Bronchial epithelial cell (primary cell): ENCODE data around the gene PCSK1. TPM values are rescaled to one million over a fixed set of nuclear protein-coding genes. Genes with fewer than 3 reads are reported as not detected.
A peak's percentile ranks its signal among the peaks of the same experiment; 100 is the strongest.

Experiments used
- DNase-seq: peaks from one replicate; pipeline ENCODE4 v3.0.0-alpha.2; 2010; ENCODE audit warnings: low read depth
- FAIRE-seq: peaks from 2 replicates; lab custom pipeline; 2011; peaks lifted over from hg19 to GRCh38; lab: Jason Lieb, UNC
- H3K27me3 ChIP-seq: 2 replicates; pipeline ENCODE4 v1.5.1; 2011; ENCODE audit warnings: low read length; ENCODE audit not compliant: control insufficient read depth, insufficient read depth
- H3K36me3 ChIP-seq: 2 replicates; pipeline ENCODE4 v1.5.1; 2011; ENCODE audit warnings: low read length; ENCODE audit not compliant: control insufficient read depth, insufficient read depth
- H3K4me3 ChIP-seq: 2 replicates; pipeline ENCODE4 v1.5.1; 2011; ENCODE audit warnings: mild to moderate bottlenecking, low read depth, low read length, control low read depth
- total RNA-seq: library from RNA; depleted of rRNA; stranded (reverse); fragments of >200 nt; gene quantifications from 2 replicates; pipeline ENCODE4 v1.2.1, GENCODE V29; 2014
- TF ChIP-seq, protein P1 (sequence below): IDR thresholded peaks from 2 replicates; pipeline ENCODE4 v1.5.1; 2011; ENCODE audit warnings: mild to moderate bottlenecking, moderate library complexity, low read length, control low read depth, inconsistent platforms; ENCODE audit not compliant: insufficient read depth, severe bottlenecking

PCSK1 gene
- total RNA-seq, 1 donor from 2014 or later: under 0.01 TPM

DNA sequence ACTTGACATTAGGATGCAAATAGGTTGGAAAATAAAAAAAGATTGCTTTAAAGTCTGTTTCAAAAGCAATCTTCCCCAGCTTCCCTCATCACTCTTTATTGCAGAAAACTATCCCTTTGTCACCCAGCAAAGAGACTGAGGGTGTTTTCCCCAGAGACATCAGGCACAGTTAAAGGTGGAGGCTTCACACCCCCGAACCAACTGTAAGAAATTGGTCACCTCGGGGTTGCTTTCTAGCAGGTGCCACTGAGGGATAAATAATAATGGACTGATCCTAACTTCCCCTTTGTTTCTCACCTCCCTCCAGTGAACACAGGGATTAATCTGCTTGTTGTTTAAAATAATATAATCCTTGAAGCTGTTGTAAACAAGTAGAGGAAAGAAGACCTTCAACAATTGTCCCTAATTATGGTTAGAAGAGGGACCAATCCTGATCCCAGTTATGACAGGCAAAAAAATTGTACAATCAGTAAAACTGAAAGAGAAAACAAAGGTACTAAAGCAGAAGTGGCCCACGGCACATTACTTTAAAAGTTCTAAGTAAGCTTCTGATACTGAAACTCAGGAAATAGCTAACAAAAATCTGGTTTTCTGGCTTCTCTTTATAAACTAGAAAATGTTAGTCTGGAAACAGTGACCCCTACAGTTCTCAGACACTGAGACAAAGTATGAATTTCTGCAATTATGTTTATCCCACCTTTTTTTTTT, 6.6 kb upstream of the PCSK1 start:
- no peak for FAIRE-seq
- Histone ChIP-seq H3K4me3 (no peak overlapping the region), H3K36me3 (no peaks in the 10 kb centered on the region), H3K27me3 (peaks cover 3% of the 10 kb centered on the region)
- TF ChIP-seq, protein P1, sequence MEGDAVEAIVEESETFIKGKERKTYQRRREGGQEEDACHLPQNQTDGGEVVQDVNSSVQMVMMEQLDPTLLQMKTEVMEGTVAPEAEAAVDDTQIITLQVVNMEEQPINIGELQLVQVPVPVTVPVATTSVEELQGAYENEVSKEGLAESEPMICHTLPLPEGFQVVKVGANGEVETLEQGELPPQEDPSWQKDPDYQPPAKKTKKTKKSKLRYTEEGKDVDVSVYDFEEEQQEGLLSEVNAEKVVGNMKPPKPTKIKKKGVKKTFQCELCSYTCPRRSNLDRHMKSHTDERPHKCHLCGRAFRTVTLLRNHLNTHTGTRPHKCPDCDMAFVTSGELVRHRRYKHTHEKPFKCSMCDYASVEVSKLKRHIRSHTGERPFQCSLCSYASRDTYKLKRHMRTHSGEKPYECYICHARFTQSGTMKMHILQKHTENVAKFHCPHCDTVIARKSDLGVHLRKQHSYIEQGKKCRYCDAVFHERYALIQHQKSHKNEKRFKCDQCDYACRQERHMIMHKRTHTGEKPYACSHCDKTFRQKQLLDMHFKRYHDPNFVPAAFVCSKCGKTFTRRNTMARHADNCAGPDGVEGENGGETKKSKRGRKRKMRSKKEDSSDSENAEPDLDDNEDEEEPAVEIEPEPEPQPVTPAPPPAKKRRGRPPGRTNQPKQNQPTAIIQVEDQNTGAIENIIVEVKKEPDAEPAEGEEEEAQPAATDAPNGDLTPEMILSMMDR: no peak
- DNase-seq: no peak

DNA sequence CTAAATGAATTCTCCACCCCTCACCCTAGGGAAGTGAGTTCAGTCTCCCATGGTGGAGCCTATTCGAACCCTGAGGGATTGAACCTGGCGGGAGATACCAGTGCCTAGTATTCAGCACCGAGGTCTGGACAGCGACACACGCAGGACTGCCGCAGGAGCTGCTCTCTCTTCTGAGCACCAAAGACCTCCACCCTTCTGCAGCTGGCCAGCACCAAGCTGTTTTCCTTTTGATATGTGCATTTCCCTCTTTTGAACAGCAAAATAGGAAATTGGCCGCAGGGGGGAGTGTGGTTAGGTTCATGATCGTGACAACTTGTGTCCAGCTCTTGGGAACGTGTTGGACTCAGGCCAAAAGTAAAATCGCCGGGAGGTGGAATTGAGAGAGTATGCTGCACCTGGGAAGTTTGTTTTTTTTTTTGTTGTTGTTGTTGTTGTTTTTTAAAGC, 1.2 kb upstream of the PCSK1 start:
- TF ChIP-seq, protein P1: no peak
- FAIRE-seq (no peak), DNase-seq (peak; percentile 40)
- H3K36me3 ChIP-seq: no peaks in the 10 kb centered on the region
- peaks cover 33% of the 10 kb centered on the region for H3K27me3 ChIP-seq
- H3K4me3 ChIP-seq: no peak overlapping the region

- DNase-seq (no peak), FAIRE-seq (no peak)
- H3K36me3 ChIP-seq: no peaks in the 10 kb centered on the region
- H3K4me3 ChIP-seq: no peak overlapping the region
- TF ChIP-seq, protein P1: no peak
- peaks cover 33% of the 10 kb centered on the region for H3K27me3 ChIP-seq
Measured at GRCh38 chr5:96432216-96433065, 607 bp downstream of the PCSK1 start.

GRCh38 chr5:96431376-96432187, 1.5 kb downstream of the PCSK1 start:
- no peak overlapping the region for H3K4me3 ChIP-seq
- no peak for FAIRE-seq
- peak; percentile 36 for DNase-seq
- H3K36me3 ChIP-seq: no peaks in the 10 kb centered on the region
- H3K27me3 ChIP-seq: peaks cover 33% of the 10 kb centered on the region
- TF ChIP-seq, protein P1: no peak

- Histone ChIP-seq H3K36me3 (no peaks in the 10 kb centered on the region), H3K4me3 (no peak overlapping the region), H3K27me3 (peaks cover 29% of the 10 kb centered on the region)
- no peak for DNase-seq
- TF ChIP-seq, protein P1: no peak
- no peak for FAIRE-seq
Measured at GRCh38 chr5:96427824-96428223, 5.2 kb downstream of the PCSK1 start.
